ENCODE results near the gene GTF2IRD1.

Gene GTF2IRD1

DNA sequence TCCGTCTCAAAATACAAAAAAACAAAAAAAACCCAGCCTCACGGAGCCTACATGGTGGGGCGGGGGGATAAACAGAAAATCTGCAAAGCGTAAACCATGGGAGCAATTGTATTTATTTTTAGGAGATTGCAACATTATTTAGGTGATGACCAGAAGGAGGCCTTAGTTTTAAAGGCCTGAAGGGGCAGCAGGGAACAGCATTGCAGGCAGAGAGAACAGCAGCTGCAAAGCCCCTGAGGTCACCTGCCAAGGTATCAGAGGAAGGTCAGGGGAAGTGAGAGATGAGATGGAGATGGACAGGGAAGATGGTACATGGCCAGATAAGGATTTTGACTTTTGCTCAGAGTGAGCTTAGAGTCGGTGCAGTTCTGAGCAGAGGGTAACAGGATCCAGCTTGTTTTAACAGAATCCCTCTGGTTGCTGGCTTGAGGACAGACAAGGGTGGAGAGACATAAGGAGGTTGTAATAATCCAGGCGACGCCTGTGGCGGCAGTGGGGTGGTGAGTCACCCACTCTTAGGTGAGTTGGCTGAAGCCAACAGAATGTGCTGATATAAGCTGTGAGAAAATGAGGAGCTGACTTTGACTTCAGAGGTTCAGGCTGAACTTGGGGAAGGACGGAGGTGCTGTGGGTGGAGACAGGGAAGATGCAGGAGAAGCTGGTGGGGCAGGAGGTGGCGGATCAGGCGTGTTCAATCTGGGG, 121.5 kb downstream of the GTF2IRD1 start:
- no peak for DNase-seq (ENCODE audit: low spot score in 2 of 2)
- Mint-ChIP-seq H3K36me3 (no peaks in the 10 kb centered on the region), H3K9me3 (no peaks in the 10 kb centered on the region), H3K4me3 (no peak overlapping the region), H3K4me1 (no peaks in the 10 kb centered on the region), H3K27me3 (peaks cover 4% of the 10 kb centered on the region), H3K27ac (no peak overlapping the region)
- ATAC-seq (ENCODE audit: low read depth): no peak

DNA sequence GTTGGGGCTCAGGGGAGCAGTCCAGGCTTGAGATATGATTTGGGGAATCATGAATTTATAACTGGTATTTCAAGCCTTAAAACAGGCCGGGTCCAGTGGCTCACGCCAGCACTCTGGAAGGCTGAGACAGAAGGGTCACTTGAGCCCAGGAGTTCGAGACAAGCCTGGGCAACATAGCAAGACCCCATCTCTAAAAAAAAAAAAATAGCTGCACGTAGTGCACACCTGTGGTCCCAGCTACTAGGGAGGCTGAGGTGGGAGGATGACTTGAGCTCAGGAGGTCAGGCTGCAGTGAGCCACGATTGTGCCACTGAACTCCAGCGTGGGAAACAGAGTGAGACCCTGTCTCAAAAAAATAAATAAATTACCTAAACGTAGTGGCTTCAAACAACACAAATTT, 122.1 kb downstream of the GTF2IRD1 start:
- H3K4me1 Mint-ChIP-seq: no peaks in the 10 kb centered on the region
- peaks cover 7% of the 10 kb centered on the region for H3K27me3 Mint-ChIP-seq
- no peak overlapping the region for H3K27ac Mint-ChIP-seq
- no peaks in the 10 kb centered on the region for H3K9me3 Mint-ChIP-seq
- no peak overlapping the region for H3K4me3 Mint-ChIP-seq
- ATAC-seq (ENCODE audit: low read depth): no peak
- H3K36me3 Mint-ChIP-seq: no peaks in the 10 kb centered on the region
- no peak for DNase-seq (ENCODE audit: low spot score in 2 of 2)

DNA sequence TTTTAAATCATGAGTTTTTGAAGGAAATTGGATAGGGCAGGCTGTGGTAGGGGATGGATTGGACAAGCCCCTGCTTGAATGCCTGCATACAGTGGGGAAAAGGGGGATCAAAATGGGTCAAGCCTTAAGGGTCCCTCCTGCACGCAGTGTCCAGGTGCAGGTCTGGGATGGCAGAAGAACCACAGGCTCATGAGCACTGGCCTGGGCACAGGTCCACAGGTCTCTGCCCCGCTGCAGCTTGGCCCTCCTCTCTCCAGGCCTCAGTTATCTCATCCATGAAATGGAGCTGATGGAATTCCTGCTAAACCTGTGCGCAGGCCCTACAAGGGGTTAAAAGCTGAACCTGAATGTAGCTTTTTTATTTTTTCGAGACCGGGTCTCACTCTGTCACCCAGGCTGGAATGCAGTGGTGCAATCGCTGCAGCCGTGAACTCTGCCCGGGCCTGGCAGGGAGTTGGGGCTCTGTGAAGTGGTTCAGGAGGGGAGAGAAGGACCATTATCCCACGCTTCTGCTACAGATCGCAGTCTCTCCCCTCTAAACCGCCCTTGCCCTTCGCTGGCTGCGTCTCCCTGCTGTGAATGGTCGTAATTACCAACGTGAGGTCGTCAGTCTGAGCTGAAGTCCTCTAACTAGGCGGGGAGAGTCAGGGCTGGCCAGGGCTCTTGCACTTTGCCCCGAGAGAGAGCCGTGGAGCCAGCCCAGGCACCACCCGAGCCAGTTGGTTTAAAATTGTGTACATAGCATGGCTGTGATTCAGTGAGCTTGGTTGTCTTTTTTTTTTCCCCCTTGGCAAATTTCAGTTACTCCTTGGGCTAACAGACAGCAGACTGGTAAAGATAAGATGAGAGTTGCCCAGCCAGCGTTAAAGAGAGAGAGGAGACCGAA, 126.3 kb downstream of the GTF2IRD1 start:
- no peak for ATAC-seq (ENCODE audit: low read depth)
- Mint-ChIP-seq H3K27me3 (peaks cover 7% of the 10 kb centered on the region), H3K9me3 (no peaks in the 10 kb centered on the region), H3K4me3 (no peak overlapping the region), H3K4me1 (no peaks in the 10 kb centered on the region), H3K27ac (no peak overlapping the region), H3K36me3 (no peaks in the 10 kb centered on the region)
- no peak for DNase-seq (ENCODE audit: low spot score in 2 of 2)

DNA sequence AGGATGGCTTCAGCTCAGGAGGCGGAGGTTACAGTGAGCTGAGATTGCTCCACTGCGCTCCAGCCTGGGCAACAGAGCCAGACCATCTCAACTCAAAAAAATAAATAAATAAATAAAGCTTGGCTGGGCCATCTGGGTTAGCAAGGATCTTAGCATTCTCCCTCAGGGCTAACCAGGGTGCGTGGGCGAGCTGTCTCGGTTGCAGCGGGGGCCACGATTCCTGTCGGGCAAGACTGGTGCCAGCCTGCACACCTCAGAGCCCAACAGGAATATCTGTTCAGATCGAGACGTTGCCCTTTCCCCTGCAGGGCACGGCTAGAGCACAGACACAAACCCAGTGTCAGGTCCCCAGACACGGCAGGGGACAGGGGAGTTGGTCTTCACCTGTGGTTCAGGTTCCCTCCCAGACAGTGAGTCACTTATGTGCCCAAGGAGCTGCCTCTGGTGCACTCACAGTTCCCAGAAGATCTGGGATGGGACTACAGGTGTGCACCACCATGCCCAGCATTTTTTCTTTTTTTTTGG, 128.3 kb downstream of the GTF2IRD1 start:
- Mint-ChIP-seq H3K27ac (no peak overlapping the region), H3K4me3 (no peak overlapping the region), H3K9me3 (no peaks in the 10 kb centered on the region), H3K36me3 (no peaks in the 10 kb centered on the region), H3K27me3 (peaks cover 5% of the 10 kb centered on the region), H3K4me1 (peaks cover 5% of the 10 kb centered on the region)
- DNase-seq (ENCODE audit: low spot score in 2 of 2) (no peak), ATAC-seq (ENCODE audit: low read depth) (no peak)

DNA sequence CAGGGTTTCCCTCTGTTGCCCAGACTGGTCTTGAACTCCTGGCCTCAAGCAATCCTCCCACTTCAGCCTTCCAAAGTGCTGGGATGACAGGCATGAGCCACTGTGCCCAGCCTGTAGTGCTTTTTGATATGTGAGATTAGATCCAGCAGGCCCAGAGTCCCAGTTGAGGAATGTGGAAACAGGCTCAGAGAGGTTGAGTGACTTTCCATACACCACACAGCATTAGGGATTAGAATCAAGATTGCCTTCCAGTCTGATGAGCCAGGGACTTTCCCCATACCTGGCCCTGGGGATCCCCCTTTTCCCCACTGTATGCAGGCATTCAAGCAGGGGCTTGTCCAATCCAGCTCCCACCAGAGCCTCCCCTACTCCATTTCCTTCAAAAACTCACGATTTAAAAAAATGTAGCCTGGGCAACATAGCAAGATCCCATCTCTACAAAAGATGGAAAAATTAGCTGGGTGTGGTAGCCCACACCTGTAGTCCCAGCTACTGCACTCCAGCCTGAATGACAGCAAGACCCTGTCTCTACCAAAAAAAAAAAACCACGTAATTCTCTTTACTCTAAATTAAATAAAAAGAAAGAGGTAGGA, 128.8 kb downstream of the GTF2IRD1 start:
- H3K9me3 Mint-ChIP-seq: no peaks in the 10 kb centered on the region
- H3K4me1 Mint-ChIP-seq: peaks cover 11% of the 10 kb centered on the region
- no peak overlapping the region for H3K4me3 Mint-ChIP-seq
- no peak overlapping the region for H3K27ac Mint-ChIP-seq
- no peak for DNase-seq (ENCODE audit: low spot score in 2 of 2)
- H3K27me3 Mint-ChIP-seq: peaks cover 4% of the 10 kb centered on the region
- no peaks in the 10 kb centered on the region for H3K36me3 Mint-ChIP-seq
- ATAC-seq (ENCODE audit: low read depth): no peak

DNA sequence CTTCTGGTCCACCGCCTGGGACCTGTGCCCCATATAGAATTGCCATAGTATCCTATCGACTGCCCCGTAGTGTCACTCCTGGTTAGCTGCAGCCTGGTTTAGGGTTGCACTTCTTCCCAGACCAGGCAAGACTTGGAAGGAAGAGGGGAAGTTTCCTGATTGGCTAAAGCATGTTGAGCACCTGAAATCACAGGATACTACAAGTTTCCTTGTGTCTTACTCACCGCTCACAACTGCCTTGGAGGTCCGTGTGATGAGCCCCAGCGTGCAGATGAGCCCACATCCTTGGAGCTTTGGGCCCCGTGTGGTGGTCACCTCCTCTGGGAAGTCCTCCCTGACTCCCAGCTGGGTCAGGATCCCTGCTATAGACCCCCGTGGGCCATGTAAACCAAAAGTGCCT, 129.9 kb downstream of the GTF2IRD1 start:
- DNase-seq (ENCODE audit: low spot score in 2 of 2) (no peak), ATAC-seq (ENCODE audit: low read depth) (no peak)
- H3K27ac Mint-ChIP-seq: no peak overlapping the region
- H3K4me3 Mint-ChIP-seq: no peak overlapping the region
- no peaks in the 10 kb centered on the region for H3K9me3 Mint-ChIP-seq
- peaks cover 4% of the 10 kb centered on the region for H3K27me3 Mint-ChIP-seq
- H3K36me3 Mint-ChIP-seq: no peaks in the 10 kb centered on the region
- H3K4me1 Mint-ChIP-seq: peaks cover 16% of the 10 kb centered on the region

DNA sequence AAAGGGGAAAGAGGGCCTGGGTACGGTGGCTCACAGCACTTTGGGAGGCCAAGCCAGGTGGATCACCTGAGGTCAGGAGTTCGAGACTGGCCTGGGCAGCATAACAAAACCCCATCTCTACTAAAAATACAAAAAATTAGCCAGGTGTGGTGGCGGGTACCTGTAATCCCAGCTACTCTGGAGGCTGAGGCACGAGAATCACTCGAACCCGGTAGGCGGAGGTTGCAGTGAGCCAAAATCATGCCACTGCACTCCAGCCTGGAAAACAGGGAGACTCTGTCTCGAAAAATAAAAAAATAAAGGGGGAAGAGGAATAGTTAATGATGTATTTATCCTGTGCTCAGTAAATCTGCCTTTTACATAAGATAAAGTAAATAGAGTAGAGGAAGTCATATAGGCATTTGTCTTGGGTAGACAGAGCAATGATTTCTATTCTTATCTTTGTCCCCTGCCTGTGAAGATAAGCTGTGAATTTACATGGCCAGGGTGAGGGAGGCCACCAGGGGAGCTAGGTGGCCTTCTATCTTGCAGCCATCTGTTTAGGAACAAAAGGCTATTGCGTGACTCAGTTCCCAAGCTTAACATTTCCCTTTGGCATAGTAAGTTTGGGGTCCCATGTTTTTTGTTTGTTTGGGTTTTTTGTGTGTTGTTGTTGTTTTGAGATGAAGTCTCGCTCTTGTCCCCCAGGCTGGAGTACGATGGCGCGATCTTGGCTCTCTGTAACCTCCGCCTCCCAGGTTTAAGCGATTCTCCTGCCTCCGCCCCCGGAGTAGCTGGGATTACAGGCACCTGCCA, 130.7 kb downstream of the GTF2IRD1 start:
- Mint-ChIP-seq H3K4me1 (peaks cover 16% of the 10 kb centered on the region), H3K27me3 (peaks cover 4% of the 10 kb centered on the region), H3K9me3 (no peaks in the 10 kb centered on the region), H3K27ac (no peak overlapping the region), H3K4me3 (no peak overlapping the region), H3K36me3 (no peaks in the 10 kb centered on the region)
- DNase-seq (ENCODE audit: low spot score in 2 of 2) (no peak), ATAC-seq (ENCODE audit: low read depth) (no peak)

DNA sequence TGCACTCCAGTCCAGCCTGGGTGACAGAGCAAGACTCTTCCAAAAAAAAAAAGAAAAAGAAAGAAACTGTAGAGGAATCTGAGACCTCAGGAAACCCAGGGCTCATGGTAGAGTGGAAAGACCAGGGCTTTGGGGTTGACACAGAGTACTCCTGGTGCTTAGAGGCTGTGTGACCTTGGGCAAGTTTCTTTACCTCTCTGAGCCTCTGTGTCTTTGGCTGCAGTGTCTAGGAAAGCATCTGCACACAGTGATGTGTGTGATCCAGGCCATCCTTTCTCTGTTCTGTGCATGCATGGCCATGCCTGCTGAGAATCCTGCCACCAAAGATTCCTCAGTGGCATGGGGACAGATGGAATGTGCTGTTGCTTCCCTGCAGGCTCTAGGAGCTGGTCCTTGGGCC, 132.1 kb downstream of the GTF2IRD1 start:
- Mint-ChIP-seq H3K9me3 (no peaks in the 10 kb centered on the region), H3K4me3 (peak overlapping the region; percentile 50), H3K4me1 (peaks cover 16% of the 10 kb centered on the region), H3K27me3 (no peaks in the 10 kb centered on the region), H3K27ac (no peak overlapping the region), H3K36me3 (no peaks in the 10 kb centered on the region)
- no peak for ATAC-seq (ENCODE audit: low read depth)
- no peak for DNase-seq (ENCODE audit: low spot score in 2 of 2)

DNA sequence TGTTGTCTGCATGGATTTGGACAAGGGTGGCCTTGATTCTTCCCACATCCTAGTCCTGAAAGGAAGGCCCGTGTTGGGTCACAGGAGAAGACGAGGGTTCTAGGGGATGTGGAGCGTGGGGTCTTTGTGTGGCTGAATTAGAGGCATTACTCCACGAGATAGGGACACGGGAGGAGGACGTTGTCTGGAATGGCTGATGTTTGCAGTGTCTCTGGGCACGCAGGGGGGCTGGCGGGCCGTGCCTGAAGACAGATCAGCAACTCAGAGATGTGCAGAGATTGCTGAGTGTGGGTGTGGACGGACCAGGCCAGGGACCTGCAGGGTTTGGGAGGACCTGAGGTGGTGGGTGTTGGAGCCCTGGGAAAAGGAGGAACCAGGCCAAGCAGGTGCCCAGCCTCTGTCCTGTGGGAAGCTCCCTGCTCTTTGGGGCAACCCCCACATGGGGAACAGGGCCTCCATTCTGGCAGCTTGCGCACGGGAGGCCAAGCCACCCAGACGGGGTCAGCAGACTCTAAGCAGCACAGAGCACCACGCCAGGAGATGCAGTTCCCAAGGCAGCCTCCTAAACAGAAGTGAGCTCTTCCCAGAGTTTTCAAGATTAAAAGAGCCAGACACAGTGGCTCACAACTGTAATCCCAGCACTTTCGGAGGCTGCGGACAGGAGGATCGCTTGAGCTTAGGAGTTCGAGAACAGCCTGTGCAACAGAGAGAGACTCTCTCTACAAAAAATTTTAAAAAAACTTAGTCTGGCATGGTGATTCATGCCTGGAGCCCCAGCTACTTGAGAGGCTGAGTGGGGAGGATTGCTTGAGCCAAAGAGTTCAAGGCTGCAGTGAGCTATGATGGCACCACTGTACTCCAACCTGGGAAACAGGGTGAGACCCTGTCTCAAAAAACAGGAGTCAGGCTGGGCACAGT, 132.8 kb downstream of the GTF2IRD1 start:
- peak overlapping the region; percentile 50 for H3K4me3 Mint-ChIP-seq
- peaks cover 16% of the 10 kb centered on the region for H3K4me1 Mint-ChIP-seq
- no peak for ATAC-seq (ENCODE audit: low read depth)
- no peaks in the 10 kb centered on the region for H3K36me3 Mint-ChIP-seq
- no peaks in the 10 kb centered on the region for H3K27me3 Mint-ChIP-seq
- no peak for DNase-seq (ENCODE audit: low spot score in 2 of 2)
- H3K27ac Mint-ChIP-seq: no peak overlapping the region
- H3K9me3 Mint-ChIP-seq: no peaks in the 10 kb centered on the region

DNA sequence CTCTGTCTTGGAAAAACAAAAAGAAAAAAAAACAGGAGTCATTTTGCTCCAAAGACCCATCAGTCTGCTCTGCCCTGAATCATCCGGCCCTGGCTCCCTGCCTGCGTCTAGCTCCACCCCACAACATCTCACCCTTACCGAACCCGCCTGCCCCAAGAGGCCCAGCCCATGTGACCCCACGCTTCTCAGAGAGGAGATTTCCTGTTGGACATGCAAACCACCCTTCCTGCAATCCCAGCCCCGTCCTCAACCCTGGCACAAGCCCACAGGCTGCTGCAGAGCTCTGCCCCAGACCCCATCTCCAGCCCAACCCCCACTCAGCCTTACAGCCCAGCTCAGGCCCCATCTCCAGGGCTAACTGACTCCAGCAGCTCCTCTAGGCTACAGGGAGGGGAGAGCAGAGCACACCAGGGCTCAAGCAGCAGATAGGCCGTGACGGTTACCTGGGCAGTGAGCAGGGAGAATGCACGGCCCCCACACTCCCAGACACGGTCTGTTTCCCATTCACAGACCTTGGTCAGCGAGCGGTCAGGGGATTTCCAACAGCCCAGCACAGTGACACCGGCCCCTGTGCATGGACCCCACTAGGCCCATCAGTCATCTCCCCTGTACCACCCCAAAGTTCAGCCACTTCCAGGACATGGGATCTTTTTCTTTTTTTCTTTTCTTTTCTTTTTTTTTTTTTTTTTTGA, 133.9 kb downstream of the GTF2IRD1 start:
- Mint-ChIP-seq H3K4me3 (peak overlapping the region; percentile 68), H3K36me3 (no peaks in the 10 kb centered on the region), H3K9me3 (no peaks in the 10 kb centered on the region), H3K4me1 (peaks cover 16% of the 10 kb centered on the region), H3K27me3 (no peaks in the 10 kb centered on the region), H3K27ac (no peak overlapping the region)
- DNase-seq (ENCODE audit: low spot score in 2 of 2) (no peak), ATAC-seq (ENCODE audit: low read depth) (peak; percentile 78)

DNA sequence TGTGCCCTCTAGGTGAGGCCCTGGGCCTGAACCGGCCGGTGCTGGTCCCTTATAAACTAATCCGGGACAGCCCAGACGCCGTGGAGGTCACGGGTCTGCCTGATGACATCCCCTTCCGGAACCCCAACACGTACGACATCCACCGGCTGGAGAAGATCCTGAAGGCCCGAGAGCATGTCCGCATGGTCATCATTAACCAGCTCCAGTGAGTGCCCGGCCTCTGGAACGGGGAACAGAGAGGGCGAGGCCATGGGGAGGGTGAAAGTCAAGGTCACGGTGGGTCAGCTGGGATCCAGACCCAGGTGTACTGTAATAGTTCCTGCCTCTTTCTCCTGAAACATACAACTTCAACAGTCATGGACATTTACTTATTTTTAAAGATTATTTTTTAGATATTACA, 137.1 kb downstream of the GTF2IRD1 start:
- H3K9me3 Mint-ChIP-seq: no peaks in the 10 kb centered on the region
- no peaks in the 10 kb centered on the region for H3K27me3 Mint-ChIP-seq
- H3K36me3 Mint-ChIP-seq: no peaks in the 10 kb centered on the region
- peaks cover 16% of the 10 kb centered on the region for H3K4me1 Mint-ChIP-seq
- DNase-seq (ENCODE audit: low spot score in 2 of 2) (no peak), ATAC-seq (ENCODE audit: low read depth) (no peak)
- H3K4me3 Mint-ChIP-seq: no peak overlapping the region
- H3K27ac Mint-ChIP-seq: no peak overlapping the region

DNA sequence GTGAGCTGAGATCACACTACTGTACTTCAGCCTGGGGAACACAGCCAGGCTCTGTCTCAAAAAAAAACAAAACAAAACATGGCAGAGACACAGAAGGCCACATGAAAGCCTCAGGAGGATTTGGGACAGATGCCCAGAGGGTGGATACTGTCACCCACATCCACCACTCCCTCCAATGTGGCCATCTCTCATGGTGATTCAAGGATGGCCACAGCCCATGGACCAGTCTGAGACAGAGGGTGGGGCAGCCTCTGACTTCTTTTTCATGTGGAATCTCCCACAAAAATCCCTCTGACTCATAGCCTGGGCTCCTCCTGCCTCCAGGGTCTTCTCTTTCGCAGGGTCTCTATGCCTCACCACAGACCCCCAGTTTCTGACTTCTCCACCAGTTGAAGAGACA, 144.9 kb downstream of the GTF2IRD1 start:
- Mint-ChIP-seq H3K36me3 (no peaks in the 10 kb centered on the region), H3K4me1 (no peaks in the 10 kb centered on the region), H3K27me3 (no peaks in the 10 kb centered on the region), H3K9me3 (no peaks in the 10 kb centered on the region), H3K27ac (no peak overlapping the region), H3K4me3 (no peak overlapping the region)
- DNase-seq (ENCODE audit: low spot score in 2 of 2) (no peak), ATAC-seq (ENCODE audit: low read depth) (no peak)

Measured in memory B cell (primary cell).